Measurements from ENCODE around the gene HMGCS1. TPM values are rescaled to one million over a fixed set of nuclear protein-coding genes. Genes with fewer than 3 reads are reported as not detected.

Gene HMGCS1
- total and polyA plus RNA-seq, 4 donors = 162 to 630 (median 458) TPM

DNA sequence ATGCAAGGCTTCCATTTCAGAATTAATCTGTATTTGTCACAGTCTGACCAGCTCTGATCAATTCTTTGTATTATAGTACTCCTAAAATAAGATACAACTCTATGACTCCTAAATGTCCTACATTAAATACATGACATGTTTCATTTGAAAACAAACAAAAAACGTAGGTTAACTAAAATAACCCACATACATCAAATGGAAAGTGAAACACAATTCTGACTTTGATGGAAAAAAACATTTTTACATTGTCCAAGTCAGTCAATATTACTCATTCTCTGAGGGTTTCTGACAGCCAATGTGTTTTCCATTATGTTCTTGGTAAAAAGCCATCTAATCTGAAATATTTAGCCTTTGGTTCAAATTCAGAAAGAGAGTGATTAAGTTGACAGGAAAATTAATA is 8.7 kb downstream of the HMGCS1 start:
- DNase-seq (ENCODE audit: low read depth in 4 of 6, low spot score in 6 of 6) = no peak
- Histone ChIP-seq H3K27me3 (ENCODE audit: control insufficient read depth, insufficient read depth, low read length) (no peaks in the 10 kb centered on the region), H3K4me3 (ENCODE audit: low read depth, low read length) (no peak overlapping the region), H3K9me3 (ENCODE audit: control insufficient read depth, insufficient read depth, low read length) (no peaks in the 10 kb centered on the region), H3K4me1 (ENCODE audit: control insufficient read depth, insufficient read depth, low read length) (peaks cover 12% of the 10 kb centered on the region), H3K27ac (ENCODE audit: low read depth, low read length) (no peak overlapping the region), H3K36me3 (ENCODE audit: control insufficient read depth, insufficient read depth, low read length) (peaks cover 4% of the 10 kb centered on the region)
- WGBS (ENCODE audit: insufficient coverage) = no CpG with 5 or more reads among the region's 1 CpG

GRCh38 chr5:43303242-43303641 is 10.0 kb downstream of the HMGCS1 start:
- Histone ChIP-seq H3K27me3 (ENCODE audit: control insufficient read depth, insufficient read depth, low read length) (no peaks in the 10 kb centered on the region), H3K9me3 (ENCODE audit: control insufficient read depth, insufficient read depth, low read length) (no peaks in the 10 kb centered on the region), H3K36me3 (ENCODE audit: control insufficient read depth, insufficient read depth, low read length) (peaks cover 4% of the 10 kb centered on the region), H3K4me1 (ENCODE audit: control insufficient read depth, insufficient read depth, low read length) (peaks cover 7% of the 10 kb centered on the region), H3K27ac (ENCODE audit: low read depth, low read length) (no peak overlapping the region), H3K4me3 (ENCODE audit: low read depth, low read length) (no peak overlapping the region)
- no peak for DNase-seq (ENCODE audit: low read depth in 4 of 6, low spot score in 6 of 6)
- WGBS (ENCODE audit: insufficient coverage) = no CpG with 5 or more reads among the region's 4 CpGs

- no peak overlapping the region for H3K27ac ChIP-seq (ENCODE audit: low read depth, low read length)
- peaks cover 9% of the 10 kb centered on the region for H3K36me3 ChIP-seq (ENCODE audit: control insufficient read depth, insufficient read depth, low read length)
- H3K4me3 ChIP-seq (ENCODE audit: low read depth, low read length) = no peak overlapping the region
- H3K9me3 ChIP-seq (ENCODE audit: control insufficient read depth, insufficient read depth, low read length) = no peaks in the 10 kb centered on the region
- H3K4me1 ChIP-seq (ENCODE audit: control insufficient read depth, insufficient read depth, low read length) = peaks cover 7% of the 10 kb centered on the region
- peak in 1 of 6 donors; percentile 43 for DNase-seq (ENCODE audit: low read depth in 4 of 6, low spot score in 6 of 6)
- no CpG with 5 or more reads among the region's 3 CpGs for WGBS (ENCODE audit: insufficient coverage)
- H3K27me3 ChIP-seq (ENCODE audit: control insufficient read depth, insufficient read depth, low read length) = no peaks in the 10 kb centered on the region
Observed at GRCh38 chr5:43302481-43302880, 10.7 kb downstream of the HMGCS1 start.

DNA sequence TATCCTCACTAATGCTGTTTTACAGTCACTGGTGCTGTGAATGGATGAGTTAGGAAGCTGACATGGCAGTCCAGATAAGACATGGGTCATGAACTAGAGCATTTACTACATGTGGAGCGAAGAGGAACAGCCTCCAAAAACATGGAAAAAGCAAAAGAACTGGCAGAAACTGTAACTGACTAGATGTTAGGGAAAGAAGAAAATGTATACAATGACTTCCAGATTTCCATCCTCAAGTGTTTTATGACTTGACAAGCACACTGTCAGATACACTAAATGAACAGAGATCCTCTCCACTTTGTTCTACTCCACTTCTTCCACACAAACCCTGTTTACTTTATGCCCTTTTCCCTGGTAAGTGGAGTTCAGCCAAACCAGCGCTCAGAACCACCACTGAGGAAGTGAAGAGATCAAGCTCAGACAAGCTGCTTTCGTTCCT is 11.5 kb downstream of the HMGCS1 start:
- no peak overlapping the region for H3K27ac ChIP-seq (ENCODE audit: low read depth, low read length)
- peaks cover 3% of the 10 kb centered on the region for H3K4me1 ChIP-seq (ENCODE audit: control insufficient read depth, insufficient read depth, low read length)
- no peak for DNase-seq (ENCODE audit: low read depth in 4 of 6, low spot score in 6 of 6)
- H3K36me3 ChIP-seq (ENCODE audit: control insufficient read depth, insufficient read depth, low read length) = peaks cover 12% of the 10 kb centered on the region
- no peaks in the 10 kb centered on the region for H3K9me3 ChIP-seq (ENCODE audit: control insufficient read depth, insufficient read depth, low read length)
- H3K4me3 ChIP-seq (ENCODE audit: low read depth, low read length) = no peak overlapping the region
- no peaks in the 10 kb centered on the region for H3K27me3 ChIP-seq (ENCODE audit: control insufficient read depth, insufficient read depth, low read length)
- WGBS (ENCODE audit: insufficient coverage) = no CpG with 5 or more reads among the region's 3 CpGs

GRCh38 chr5:43300112-43300511 is 13.1 kb downstream of the HMGCS1 start:
- Histone ChIP-seq H3K27ac (ENCODE audit: low read depth, low read length) (no peak overlapping the region), H3K4me1 (ENCODE audit: control insufficient read depth, insufficient read depth, low read length) (peaks cover 3% of the 10 kb centered on the region), H3K9me3 (ENCODE audit: control insufficient read depth, insufficient read depth, low read length) (no peaks in the 10 kb centered on the region), H3K27me3 (ENCODE audit: control insufficient read depth, insufficient read depth, low read length) (no peaks in the 10 kb centered on the region), H3K4me3 (ENCODE audit: low read depth, low read length) (no peak overlapping the region), H3K36me3 (ENCODE audit: control insufficient read depth, insufficient read depth, low read length) (peaks cover 14% of the 10 kb centered on the region)
- no peak for DNase-seq (ENCODE audit: low read depth in 4 of 6, low spot score in 6 of 6)
- 80% methylated on average over 1 of the region's 1 CpG for WGBS (ENCODE audit: insufficient coverage)

DNA sequence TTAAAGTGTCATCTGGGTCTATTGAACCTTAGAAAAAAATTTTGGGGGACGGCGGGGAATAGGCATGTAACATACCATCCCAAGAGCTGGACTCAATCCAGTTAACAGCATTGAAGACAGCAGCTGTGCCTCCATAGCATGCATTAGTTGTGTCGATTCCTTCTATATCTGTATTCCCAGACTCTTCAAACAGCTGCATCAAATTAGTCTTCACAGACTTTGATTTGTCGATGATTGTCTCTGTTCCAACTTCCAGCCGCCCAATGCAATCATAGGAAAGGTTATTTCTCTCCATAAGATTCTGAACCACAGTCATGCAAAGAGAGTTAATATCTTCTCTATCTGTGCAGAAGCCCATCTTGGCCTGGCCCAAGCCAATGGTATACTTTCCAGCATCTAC is 14.8 kb downstream of the HMGCS1 start:
- H3K4me3 ChIP-seq (ENCODE audit: low read depth, low read length) = no peak overlapping the region
- WGBS (ENCODE audit: insufficient coverage) = 58% methylated on average over 2 of the region's 5 CpGs
- peak in 1 of 6 donors; percentile 15 for DNase-seq (ENCODE audit: low read depth in 4 of 6, low spot score in 6 of 6)
- H3K36me3 ChIP-seq (ENCODE audit: control insufficient read depth, insufficient read depth, low read length) = peaks cover 16% of the 10 kb centered on the region
- H3K27me3 ChIP-seq (ENCODE audit: control insufficient read depth, insufficient read depth, low read length) = no peaks in the 10 kb centered on the region
- H3K27ac ChIP-seq (ENCODE audit: low read depth, low read length) = no peak overlapping the region
- no peaks in the 10 kb centered on the region for H3K9me3 ChIP-seq (ENCODE audit: control insufficient read depth, insufficient read depth, low read length)
- H3K4me1 ChIP-seq (ENCODE audit: control insufficient read depth, insufficient read depth, low read length) = peaks cover 3% of the 10 kb centered on the region

DNA sequence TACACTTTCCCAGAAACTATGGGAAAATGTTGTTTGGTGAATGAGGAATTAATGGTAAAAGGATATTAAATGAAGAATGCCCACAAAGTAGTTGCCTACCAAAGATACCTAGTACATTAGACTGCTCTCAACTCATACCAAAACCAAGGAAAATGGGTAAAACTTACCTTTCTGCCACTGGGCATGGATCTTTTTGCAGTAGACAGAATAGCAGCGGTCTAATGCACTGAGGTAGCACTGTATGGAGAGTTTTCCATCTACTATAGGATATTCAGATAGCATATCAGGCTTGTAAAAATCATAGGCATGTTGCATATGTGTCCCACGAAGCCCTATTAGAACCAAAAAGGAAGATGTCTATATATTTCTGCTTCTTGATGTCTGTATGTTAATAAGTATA is 16.4 kb downstream of the HMGCS1 start:
- no peak overlapping the region for H3K4me3 ChIP-seq (ENCODE audit: low read depth, low read length)
- peaks cover 22% of the 10 kb centered on the region for H3K36me3 ChIP-seq (ENCODE audit: control insufficient read depth, insufficient read depth, low read length)
- H3K27ac ChIP-seq (ENCODE audit: low read depth, low read length) = no peak overlapping the region
- no CpG with 5 or more reads among the region's 2 CpGs for WGBS (ENCODE audit: insufficient coverage)
- no peaks in the 10 kb centered on the region for H3K9me3 ChIP-seq (ENCODE audit: control insufficient read depth, insufficient read depth, low read length)
- no peaks in the 10 kb centered on the region for H3K4me1 ChIP-seq (ENCODE audit: control insufficient read depth, insufficient read depth, low read length)
- no peak for DNase-seq (ENCODE audit: low read depth in 4 of 6, low spot score in 6 of 6)
- no peaks in the 10 kb centered on the region for H3K27me3 ChIP-seq (ENCODE audit: control insufficient read depth, insufficient read depth, low read length)

GRCh38 chr5:43295202-43295601 is 18.0 kb downstream of the HMGCS1 start:
- Histone ChIP-seq H3K4me3 (ENCODE audit: low read depth, low read length) (no peak overlapping the region), H3K27ac (ENCODE audit: low read depth, low read length) (no peak overlapping the region), H3K4me1 (ENCODE audit: control insufficient read depth, insufficient read depth, low read length) (no peaks in the 10 kb centered on the region), H3K27me3 (ENCODE audit: control insufficient read depth, insufficient read depth, low read length) (no peaks in the 10 kb centered on the region), H3K9me3 (ENCODE audit: control insufficient read depth, insufficient read depth, low read length) (no peaks in the 10 kb centered on the region), H3K36me3 (ENCODE audit: control insufficient read depth, insufficient read depth, low read length) (peaks cover 22% of the 10 kb centered on the region)
- WGBS (ENCODE audit: insufficient coverage) = 40% methylated on average over 1 of the region's 2 CpGs
- no peak for DNase-seq (ENCODE audit: low read depth in 4 of 6, low spot score in 6 of 6)

GRCh38 chr5:43294226-43294625 is 19.0 kb downstream of the HMGCS1 start:
- Histone ChIP-seq H3K4me1 (ENCODE audit: control insufficient read depth, insufficient read depth, low read length) (no peaks in the 10 kb centered on the region), H3K27ac (ENCODE audit: low read depth, low read length) (no peak overlapping the region), H3K9me3 (ENCODE audit: control insufficient read depth, insufficient read depth, low read length) (no peaks in the 10 kb centered on the region), H3K27me3 (ENCODE audit: control insufficient read depth, insufficient read depth, low read length) (no peaks in the 10 kb centered on the region), H3K36me3 (ENCODE audit: control insufficient read depth, insufficient read depth, low read length) (peaks cover 22% of the 10 kb centered on the region), H3K4me3 (ENCODE audit: low read depth, low read length) (no peak overlapping the region)
- no peak for DNase-seq (ENCODE audit: low read depth in 4 of 6, low spot score in 6 of 6)

- no peak for DNase-seq (ENCODE audit: low read depth in 4 of 6, low spot score in 6 of 6)
- Histone ChIP-seq H3K9me3 (ENCODE audit: control insufficient read depth, insufficient read depth, low read length) (no peaks in the 10 kb centered on the region), H3K27ac (ENCODE audit: low read depth, low read length) (no peak overlapping the region), H3K4me3 (ENCODE audit: low read depth, low read length) (no peak overlapping the region), H3K4me1 (ENCODE audit: control insufficient read depth, insufficient read depth, low read length) (no peaks in the 10 kb centered on the region), H3K27me3 (ENCODE audit: control insufficient read depth, insufficient read depth, low read length) (no peaks in the 10 kb centered on the region), H3K36me3 (ENCODE audit: control insufficient read depth, insufficient read depth, low read length) (peaks cover 28% of the 10 kb centered on the region)
- 90% methylated on average over 2 of the region's 2 CpGs for WGBS (ENCODE audit: insufficient coverage)
Observed at GRCh38 chr5:43290726-43291125, 22.5 kb downstream of the HMGCS1 start.

All from spinal cord (tissue), 10 donors.